HG03108 (cell line): ENCODE data around the gene VWA5B2.

Experiments
- ATAC-seq: cut with Tn5 transposase; IDR thresholded peaks from one replicate; pipeline ENCODE4 v1.9.1; 2021; ENCODE audit warnings: moderate library complexity; ENCODE audit not compliant: unreplicated experiment

The VWA5B2 gene

GRCh38 chr3:184229394-184230080 lies at the start of gene VWA5B2:
Gene VWA5B2 (plus strand): TSS chr3:184229585. CDS start chr3:184230529, 944 bp downstream.
- peak; percentile 64 for ATAC-seq

- ATAC-seq: no peak
Observed at GRCh38 chr3:184180165-184180564, 49.2 kb upstream of the VWA5B2 start.

- no peak for ATAC-seq
Observed at GRCh38 chr3:184181596-184181995, 47.8 kb upstream of the VWA5B2 start.

- no peak for ATAC-seq
Observed at GRCh38 chr3:184183679-184184078, 45.7 kb upstream of the VWA5B2 start.

- no peak for ATAC-seq
Observed at GRCh38 chr3:184184546-184185230, 44.7 kb upstream of the VWA5B2 start.

- peak; percentile 95 for ATAC-seq
Observed at GRCh38 chr3:184185461-184186183, 43.8 kb upstream of the VWA5B2 start.

GRCh38 chr3:184186184-184186901 lies 43.0 kb upstream of the VWA5B2 start, which contains the start of gene ABCF3:
Gene ABCF3 (plus strand): TSS chr3:184186199. CDS start chr3:184186208, 9 bp downstream.
- peak; percentile 17 for ATAC-seq

GRCh38 chr3:184186902-184187207 lies 42.5 kb upstream of the VWA5B2 start:
- ATAC-seq: no peak

- no peak for ATAC-seq
Observed at GRCh38 chr3:184188080-184188479, 41.3 kb upstream of the VWA5B2 start.

- ATAC-seq: no peak
Observed at GRCh38 chr3:184189421-184189820, 40.0 kb upstream of the VWA5B2 start.

GRCh38 chr3:184192889-184193288 lies 36.5 kb upstream of the VWA5B2 start:
- ATAC-seq: no peak

GRCh38 chr3:184193991-184194539 lies 35.3 kb upstream of the VWA5B2 start:
- no peak for ATAC-seq

GRCh38 chr3:184196536-184196935 lies 32.8 kb upstream of the VWA5B2 start:
- ATAC-seq: no peak

GRCh38 chr3:184198509-184198908 lies 30.9 kb upstream of the VWA5B2 start:
- ATAC-seq: no peak

- no peak for ATAC-seq
Observed at GRCh38 chr3:184200825-184201224, 28.6 kb upstream of the VWA5B2 start.

- no peak for ATAC-seq
Observed at GRCh38 chr3:184203526-184203925, 25.9 kb upstream of the VWA5B2 start.

GRCh38 chr3:184209146-184209923 lies 20.1 kb upstream of the VWA5B2 start:
- no peak for ATAC-seq

GRCh38 chr3:184211297-184211696 lies 18.1 kb upstream of the VWA5B2 start:
- no peak for ATAC-seq

- ATAC-seq: no peak
Observed at GRCh38 chr3:184211718-184212117, 17.7 kb upstream of the VWA5B2 start.

- ATAC-seq: no peak
Observed at GRCh38 chr3:184218814-184219213, 10.6 kb upstream of the VWA5B2 start.
